Activated T-helper 9 cell treated with anti-CD3 and anti-CD28 coated beads, Interleukin-2, amount 50 U/mL, for 16 hours (primary cell): Measurements from ENCODE around the gene PHC2.
A peak's percentile ranks its signal among the peaks of the same experiment; 100 is the strongest.

Source experiments
- DNase-seq: peaks from one replicate; pipeline ENCODE4 v3.0.0-alpha.2; 2020; ENCODE audit warnings: low read depth

The PHC2 gene

DNA sequence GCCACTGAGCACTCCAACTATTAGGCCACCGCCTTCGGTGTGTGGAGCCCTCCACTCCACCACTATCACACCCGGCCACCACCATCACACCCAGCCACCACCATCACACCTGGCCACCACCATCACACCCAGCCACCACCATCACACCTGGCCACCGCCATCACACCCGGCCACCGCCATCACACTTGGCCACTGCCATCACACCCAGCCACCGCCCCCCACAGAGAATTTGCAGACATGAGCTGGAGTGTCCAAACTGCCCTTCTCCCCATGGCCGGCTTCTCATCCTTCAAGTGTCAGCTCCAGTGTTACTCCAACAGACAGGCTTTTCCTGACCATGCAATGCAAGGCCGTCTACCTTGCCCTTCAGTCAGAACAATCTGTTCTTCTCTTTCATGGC is 59.6 kb downstream of the PHC2 start:
- DNase-seq: no peak

DNA sequence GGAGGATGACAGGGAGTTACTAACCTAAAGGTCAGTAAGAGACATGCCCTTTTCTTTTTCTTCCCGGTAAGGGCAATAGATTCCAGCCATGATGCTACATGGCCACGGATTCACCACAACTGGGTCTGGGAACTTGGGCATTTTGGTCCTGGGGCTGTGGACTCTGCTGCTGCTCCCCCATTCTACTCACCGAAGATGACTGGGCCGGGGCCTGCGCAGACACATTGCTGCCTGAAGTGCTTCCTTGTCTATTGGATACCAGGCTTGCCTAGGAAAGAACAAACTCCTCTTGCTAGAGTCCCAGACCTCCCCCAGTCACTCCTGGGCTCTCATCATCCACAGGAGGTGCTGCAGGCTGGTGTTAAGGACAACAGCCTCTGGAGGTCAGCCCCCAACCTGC is 60.1 kb downstream of the PHC2 start:
- no peak for DNase-seq

DNA sequence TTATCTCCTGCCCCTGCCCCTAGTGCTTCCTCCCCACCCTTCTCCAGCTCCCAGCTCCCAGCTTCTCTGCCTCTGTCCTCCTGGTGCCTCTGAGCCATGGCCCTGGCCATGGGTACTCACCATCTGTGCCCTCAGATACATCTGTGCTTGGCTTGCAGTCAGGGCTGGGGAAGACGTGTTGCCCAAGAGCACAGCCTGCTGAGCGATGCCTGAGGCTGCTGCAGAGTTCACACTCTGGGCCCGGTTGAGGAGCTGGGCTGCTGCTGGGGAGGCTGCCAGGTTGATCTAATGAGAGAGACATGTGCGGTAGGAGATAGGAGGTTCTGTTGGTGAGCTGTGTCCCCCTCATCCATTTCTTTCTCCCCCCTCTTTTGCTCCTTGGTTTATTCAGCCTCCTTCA is 60.6 kb downstream of the PHC2 start:
- DNase-seq: no peak

DNA sequence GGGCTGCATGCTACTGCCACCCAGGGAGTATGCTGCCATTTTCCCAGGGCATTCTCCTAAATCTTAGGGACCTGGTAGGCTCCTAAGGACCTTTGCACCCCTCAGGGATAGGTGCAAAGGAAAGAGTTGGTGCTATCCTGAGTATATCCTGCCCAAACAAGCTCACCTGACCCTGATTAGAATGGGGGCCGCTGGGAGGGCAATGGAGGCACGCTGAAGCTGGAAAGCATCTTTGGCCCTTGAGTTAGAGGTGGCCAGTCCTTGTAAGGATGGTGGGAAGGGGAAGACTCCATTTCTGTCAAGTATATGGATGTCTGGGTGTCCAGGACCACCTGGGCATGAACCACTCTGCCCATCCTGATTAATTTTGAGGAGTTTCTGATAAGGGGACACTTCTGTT is 61.1 kb downstream of the PHC2 start:
- no peak for DNase-seq

DNA sequence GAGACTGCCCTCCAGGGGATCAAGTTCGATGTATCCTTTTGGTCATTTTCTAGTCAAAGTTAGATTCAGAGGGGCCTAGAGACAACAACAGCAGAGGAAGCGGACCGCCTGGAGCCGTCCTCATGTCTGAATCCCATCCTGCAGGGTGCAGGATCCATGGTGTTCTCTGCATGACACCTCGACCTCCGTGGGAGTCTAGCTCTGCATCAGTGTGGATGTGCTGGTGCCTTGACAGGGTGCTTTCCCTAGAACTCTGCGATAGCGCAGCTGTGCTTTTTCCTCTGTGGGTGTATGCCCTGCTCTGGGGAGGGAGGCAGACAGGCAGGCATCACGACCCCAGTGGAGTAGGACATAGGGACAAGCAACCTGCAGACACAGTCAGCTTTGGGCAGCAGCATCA is 61.8 kb downstream of the PHC2 start:
- no peak for DNase-seq

DNA sequence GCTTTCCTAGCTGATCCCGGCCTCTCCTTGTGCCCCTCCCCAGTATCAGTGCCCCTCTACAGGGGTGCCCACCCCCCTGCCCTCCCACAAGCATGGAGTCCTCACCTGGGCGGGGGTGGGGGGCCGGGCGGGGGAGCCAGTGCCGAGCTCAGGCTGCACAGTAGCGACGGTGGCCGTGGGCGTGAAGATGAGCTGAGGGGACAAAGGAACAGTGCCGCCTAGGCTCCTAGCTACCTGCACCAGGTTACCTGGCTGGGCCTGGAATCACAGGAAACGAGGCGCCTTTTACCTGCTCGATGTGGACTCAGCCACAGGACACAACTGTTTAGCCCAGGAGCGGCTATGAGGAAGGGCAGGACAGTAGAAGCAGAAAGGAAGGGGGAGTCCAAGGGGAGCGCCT is 62.5 kb downstream of the PHC2 start:
- no peak for DNase-seq

DNA sequence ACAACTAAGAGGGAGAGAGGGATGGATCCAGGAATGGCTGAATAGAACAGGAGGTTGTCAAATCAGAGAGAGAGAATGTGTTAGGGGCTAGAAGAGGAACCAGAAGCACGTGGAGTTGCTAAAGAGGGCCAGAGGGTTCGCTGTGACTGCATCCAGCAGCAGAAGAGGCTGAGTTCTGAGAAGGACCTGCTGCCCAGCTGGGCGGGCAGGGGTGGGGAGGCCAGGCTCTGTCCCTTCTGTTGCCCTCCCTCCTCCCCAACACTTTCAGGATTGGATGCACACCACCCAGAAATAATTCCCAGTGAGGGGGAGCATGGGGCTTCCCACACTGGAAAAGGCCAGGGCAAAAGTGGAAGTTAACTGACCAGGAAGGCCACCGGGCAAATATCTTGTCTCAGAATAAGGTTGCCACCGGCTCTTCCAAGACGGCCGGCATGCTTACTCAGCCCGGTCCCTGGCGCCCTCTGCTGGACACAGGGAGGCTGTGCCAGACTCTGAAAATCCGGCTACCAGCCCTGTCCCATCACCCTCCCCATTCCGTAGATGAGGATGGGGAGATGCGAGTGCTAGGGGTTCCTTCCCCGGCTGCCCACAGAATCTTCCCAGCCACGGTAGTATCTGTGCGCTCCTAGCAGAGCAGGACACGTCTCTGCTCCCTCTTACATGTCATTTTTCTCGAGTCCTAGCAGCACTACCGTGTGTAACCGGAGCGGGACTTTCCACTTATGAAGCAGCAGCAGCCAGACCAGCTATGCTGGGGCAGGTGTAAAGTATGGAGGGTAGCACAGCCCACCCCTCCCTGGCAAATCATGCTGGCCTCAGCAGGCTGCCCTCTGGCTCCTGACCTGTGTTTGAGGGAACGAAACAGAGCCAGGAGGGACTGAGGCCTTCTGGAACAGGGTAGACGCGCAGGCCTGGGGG is 63.1 kb downstream of the PHC2 start:
- DNase-seq: peak; percentile 76

DNA sequence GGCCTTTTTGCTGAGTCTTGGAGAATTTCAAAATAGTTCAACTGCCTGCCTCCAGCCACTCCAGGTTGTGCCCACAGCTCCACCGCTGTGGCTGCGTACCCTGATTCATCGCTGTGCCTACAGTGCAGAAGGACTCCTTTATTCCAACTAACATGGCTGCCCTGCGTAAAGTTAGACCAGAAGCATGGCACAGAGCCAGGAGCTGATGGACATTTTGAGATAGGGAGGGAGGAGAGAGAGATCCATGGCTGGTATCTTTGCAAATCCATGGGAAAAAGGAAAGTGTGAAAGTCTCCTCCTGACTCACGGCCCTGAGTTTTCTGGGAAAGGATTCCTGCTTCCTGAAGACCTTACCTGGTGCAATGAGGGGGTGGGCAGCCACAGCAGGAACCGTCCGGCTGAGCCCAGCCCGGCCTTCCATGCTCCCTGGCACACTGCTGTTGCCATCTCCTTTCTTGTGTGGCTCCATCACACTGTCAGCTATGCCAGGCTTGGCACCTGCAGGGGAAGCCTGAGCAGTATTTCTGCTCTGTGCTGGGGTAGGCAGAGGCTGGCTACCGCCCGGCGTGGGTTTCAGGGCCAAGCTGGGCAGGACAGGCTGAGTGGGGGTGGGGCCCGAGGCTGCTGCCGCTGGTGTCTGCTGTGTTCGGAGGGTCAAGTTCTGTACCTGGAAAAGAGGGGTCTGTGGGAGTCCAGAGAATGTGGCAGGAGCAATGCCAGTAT is 64.0 kb downstream of the PHC2 start:
- no peak for DNase-seq

DNA sequence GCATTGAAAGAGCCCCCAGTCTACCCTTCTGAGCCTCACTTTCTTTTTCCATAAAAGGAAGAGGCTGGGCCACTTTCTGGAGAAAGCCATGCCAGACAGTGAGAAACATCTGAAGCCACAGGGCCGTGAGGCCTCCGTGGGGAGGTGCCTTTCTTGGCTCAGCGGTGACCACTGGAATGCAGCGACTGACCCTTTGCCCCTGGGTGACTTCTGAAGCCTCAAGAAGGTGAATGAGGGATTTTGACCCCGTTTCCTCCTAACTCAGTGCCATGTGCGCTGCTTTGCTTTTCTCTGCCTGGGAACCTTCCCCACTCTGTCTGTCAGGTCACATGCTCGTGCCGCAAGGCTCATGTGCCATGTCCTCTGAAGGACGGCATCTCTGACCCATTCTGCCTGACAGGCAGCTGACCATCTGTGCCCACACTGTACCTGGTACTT is 65.3 kb downstream of the PHC2 start:
- no peak for DNase-seq

DNA sequence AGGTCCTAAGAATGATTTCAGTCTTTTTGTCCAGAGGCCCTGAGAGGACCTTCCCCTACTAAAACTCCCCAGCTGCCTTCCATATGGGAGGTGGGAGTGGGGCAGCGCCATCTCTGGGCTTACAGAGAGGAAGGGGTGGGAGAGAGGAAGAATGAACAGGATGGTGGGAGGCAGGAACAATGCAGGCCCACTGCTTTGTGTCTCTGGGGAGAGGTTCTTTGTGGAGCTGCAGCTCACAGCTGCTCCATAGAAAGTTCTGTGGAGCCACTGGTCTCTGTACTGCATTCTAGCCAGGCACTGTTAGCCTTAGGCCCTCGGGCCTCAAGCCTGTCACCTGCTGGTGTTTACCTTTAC is 66.4 kb downstream of the PHC2 start:
- no peak for DNase-seq

DNA sequence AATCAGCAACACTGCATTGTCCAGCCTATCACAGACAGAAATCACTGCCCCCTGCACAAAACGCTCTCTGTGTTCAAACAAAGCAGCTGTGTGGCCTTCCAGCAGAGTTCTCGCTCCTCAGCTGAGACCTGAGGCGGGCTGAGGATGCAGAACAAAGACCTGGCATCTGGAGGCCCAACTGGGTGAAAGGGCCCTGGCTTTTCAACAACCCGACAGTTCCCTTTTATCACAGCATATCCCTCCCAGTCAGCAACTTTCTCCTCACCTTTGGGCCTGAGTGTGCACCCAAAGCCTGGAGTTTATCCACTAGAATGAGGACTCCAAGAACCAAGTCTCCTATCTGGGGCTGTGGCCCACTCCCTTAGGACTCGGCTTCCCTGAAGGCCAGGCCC is 67.4 kb downstream of the PHC2 start:
- DNase-seq: no peak

DNA sequence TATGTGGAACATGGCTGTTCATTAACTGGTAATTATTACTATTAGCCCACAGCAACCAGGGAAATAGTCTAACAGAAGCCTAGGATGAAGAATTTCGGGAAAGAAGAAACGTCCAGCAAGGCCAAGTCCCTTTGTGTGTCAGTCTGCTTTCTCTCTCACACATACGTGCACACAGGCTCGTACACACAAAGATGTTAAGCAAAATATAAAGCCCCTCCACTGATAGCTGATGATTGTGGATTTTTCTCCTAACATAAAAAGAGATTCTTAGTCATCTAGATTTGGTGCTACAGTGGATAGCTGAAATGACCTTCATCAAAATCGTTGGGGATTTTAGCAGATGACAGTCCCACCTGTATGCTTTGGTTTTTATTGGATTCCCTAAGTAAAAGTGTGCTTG is 67.9 kb downstream of the PHC2 start:
- no peak for DNase-seq

DNA sequence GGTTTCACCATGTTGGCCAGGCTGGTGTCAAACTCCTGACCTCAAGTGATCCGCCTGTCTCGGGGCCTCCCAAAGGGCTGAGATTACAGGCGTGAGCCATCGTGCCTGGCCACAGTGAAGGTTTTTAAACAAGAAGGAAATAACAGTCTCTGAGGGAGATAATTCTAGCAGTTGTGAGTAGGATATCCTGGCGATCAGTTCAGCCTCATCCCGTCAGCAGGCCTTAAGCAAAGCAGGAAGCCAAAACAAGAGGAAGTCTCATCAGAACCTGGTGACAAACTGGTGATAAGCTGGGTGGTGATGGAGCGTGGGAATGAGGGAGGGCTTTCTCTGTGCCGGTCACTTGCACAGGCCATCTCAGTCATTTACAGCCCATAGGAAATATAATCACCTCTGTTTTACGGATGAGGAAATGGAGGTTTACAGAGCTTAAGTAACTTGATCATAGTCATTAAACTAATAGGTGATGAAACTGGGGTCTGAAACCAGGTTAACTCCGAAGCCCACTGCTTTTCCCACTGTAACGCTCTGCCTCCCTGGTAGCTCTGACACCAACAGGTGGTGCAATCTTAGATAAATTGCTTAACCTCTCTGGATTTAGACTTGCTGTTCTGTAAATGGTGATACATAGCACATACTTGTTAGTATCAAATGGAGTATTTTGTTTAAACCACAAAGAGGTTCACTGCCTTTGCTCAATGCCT is 69.2 kb downstream of the PHC2 start:
- DNase-seq: no peak

DNA sequence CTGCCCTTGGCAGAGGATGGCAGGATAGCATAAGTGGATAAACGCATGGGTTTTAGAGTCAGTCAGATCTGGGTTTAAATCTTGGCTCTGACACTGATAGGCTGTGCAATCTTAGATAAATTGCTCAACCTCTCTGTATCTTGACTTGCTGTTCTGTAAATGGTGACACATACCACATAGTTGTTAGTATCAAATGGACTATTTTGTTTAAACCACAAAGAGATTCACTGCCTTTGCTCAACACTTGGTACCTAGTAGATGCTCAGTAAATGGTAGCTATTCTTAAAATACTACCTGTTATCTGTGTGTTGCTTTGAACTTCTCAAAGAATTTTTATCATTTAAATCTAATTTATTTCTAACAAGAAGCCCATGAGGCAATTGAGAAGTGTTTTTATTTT is 70.5 kb downstream of the PHC2 start:
- no peak for DNase-seq

DNA sequence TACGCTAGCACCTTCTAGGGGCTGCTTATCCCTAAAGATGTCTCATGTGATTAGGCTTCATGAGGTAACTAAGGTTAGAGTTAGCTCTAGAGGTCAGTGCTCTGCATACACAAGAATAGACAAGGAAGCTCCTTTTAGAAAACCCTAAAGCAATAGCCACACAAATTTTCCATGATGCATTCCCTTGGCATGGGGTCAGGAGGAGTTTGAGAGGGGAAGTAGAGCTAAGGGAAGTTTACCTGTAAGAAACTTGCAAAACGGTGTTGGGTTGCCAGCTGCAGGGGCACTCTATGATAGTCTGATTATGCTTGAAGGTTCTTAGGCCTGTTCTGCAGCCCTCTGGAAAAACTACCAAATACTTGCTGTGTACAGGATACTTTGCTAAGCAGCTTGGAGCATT is 71.0 kb downstream of the PHC2 start:
- no peak for DNase-seq

DNA sequence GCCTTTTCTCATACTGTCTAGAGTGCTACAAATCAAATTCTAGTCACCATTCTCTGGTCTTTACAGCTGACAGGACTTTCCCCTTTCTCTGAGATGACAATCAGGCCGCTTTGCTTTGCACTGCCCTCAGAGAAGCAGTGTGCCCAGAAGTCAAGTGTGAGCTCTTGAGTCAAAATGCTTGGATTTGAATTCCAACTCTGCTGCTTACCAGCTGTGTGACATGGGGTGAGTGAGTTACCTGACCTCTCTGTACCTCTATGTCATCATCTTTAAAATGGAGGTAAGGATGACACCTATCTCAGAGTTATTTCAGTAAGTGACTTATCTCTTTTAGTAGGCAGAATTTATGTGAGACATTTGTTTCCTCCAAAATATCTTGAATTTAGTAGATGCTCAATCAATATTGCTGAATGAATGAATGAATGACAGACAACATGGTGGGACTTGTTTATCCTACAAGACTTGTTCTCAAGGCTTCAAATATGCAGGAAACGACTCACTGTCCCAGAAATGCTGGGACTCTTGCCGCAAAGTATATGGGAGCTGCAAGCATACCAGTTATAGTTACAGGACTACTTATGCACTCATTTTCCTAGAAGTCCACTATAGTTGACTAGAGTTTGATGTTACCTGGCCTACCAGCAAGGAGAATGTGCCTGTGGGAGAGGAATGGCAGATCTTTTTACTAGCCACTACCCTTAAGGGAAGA is 71.9 kb downstream of the PHC2 start:
- DNase-seq: no peak

DNA sequence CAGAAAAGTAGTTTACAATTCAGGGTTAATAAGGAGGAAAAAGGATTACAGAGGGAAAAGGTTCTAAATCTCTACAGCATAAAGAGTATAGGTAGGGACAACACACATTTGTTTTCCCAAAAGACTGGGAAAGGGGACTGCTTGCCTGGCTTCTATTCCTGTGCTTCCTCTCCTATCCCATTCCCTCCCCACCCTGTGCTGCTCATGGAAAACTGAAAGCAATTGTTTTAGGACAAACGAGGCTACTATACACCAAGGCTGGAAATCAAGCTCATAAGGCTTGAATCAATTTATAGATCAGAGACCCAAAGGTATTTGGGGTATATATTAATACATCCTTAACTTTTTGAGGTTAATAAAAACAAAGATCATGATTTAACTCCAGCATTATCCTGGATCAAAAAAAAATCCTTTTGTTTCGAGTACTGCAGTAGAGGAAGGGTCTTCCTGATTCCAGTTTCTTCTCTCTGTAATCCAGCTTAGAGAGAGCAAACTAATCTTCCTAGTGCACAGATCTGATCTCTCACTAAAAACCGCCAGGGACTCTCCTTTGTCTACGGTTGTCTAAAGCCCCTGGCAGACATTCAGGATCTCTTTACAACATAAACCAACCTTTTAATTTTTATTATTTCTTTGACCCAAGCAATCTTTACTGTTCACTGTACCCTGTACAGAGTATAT is 72.6 kb downstream of the PHC2 start:
- no peak for DNase-seq

DNA sequence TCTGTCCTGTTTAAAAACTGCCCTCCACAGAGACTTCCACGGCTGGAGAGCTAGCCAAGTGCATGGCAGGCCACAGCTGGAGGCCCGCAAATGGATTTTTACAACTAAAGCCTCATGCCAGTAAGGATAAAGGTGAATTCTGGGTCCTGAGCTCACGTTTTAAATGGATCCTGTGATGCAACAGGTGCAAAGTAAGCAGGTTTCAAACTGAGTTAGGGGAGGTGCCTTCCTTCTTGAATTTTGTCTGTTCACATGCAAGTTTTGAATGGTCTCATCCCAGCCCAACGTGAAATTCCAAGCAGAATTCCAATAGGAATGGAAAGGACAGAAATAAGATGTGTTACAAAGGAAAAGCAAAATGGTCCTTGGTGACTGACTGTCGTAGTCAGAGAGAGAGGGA is 73.8 kb downstream of the PHC2 start:
- DNase-seq: no peak

DNA sequence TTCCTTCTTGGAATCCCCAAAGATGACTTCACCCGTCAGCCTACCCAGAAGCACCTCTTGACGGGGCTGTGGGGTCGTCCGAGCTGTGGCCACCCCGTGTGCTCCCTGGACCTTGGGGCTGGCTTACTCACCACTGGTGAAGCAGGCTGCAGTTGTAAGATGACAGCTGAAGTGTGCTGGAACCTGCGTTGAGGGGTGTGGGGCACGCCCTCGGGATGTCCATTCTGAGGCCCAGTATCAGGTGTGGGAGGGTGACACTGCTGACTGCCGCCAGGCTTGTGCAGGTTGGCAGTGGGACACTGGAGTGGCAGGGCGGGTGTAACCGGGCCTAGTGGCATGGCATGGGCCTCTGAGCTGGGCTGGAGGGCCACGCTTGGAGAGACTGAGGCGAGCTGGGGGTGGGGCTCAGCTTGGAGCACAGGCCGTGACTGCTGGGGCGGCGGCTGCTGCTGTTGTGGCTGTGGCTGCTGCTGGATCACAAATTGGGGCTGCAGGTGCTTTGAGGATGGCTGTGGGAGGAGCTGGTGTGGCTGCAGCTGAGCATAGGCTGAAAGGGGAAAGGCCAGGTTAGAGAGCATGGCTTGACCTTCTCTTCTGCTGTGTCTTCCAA is 76.1 kb downstream of the PHC2 start:
- DNase-seq: no peak

DNA sequence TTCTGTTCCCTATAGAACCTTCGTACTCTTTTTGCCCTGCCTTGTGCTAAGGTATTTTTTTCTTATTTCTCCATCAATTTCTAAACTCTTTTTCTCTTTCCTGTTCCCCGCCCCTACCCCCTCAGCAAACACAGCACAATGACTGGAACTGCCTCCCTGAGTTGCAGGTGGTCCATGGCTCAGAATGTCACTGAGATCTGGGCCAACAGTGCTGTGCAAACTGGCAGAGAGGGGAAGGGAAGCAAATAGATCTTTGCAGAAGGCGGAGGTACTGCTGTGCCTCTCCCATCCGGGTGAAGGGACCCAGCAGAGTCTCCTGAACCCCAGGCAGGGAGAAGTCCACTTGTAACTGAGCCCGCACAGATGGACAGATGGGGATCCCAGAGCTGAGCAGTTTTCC is 77.4 kb downstream of the PHC2 start:
- no peak for DNase-seq

DNA sequence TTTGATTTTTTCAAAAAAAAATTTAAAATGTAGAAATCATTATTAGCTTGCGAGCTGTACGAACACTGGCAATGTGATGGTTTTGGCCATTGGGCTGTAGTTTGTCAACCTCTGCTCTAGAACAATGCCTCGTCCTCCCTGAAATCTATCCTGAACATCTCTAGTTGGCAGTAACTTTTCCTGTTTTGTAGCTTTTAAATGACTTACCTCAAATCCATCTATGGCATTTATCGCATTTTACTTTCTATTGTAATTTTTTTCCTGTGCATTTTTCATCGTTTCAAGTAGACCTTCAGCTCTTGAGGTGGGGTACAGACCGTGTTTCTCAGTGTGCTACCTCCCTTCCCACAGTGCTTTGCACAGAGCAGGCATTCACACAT is 79.6 kb downstream of the PHC2 start:
- DNase-seq: no peak
